ENCODE measurements around the gene CNPY1. TPM values are rescaled to one million over a fixed set of nuclear protein-coding genes. Genes with fewer than 3 reads are reported as not detected.

CNPY1 gene
- polyA plus RNA-seq, 3 donors, result not detected

DNA sequence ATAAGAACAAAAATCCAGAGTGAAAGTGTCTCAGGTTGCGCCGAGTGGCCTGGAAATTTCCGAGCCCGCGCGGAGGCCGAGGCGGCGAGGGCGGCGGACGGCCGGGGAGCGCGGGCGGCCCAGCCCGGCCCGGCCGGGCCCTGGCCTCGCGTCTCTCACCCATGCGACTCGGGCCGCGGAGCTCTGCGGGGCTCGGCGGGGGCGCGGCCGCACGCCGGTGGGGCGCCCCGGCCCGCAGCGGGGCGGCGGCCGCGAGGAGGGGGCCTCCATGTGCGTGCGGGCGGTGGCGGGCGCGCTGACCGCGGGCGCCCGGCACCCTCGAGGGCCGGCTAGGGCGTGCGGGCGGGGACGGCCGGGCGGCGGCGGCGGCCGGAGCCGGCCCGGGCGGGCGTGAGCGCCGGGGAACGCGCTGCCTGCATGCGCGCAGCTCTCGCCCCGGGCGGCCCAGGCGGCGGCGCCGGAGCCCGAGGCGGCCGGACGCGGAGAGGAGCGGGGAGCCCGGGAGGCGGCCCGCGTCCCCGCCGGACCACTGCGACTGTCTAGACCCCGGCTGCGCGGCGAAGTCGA lies 88.7 kb downstream of the CNPY1 start:
- DNase-seq (ENCODE audit: low read depth in 3 of 3, low spot score in 2 of 3), result no peak

GRCh38 chr7:155456738-155457543 lies 89.4 kb downstream of the CNPY1 start:
- DNase-seq (ENCODE audit: low read depth in 3 of 3, low spot score in 2 of 3), result no peak

GRCh38 chr7:155455776-155456737 lies 90.3 kb downstream of the CNPY1 start:
- no peak for DNase-seq (ENCODE audit: low read depth in 3 of 3, low spot score in 2 of 3)

DNA sequence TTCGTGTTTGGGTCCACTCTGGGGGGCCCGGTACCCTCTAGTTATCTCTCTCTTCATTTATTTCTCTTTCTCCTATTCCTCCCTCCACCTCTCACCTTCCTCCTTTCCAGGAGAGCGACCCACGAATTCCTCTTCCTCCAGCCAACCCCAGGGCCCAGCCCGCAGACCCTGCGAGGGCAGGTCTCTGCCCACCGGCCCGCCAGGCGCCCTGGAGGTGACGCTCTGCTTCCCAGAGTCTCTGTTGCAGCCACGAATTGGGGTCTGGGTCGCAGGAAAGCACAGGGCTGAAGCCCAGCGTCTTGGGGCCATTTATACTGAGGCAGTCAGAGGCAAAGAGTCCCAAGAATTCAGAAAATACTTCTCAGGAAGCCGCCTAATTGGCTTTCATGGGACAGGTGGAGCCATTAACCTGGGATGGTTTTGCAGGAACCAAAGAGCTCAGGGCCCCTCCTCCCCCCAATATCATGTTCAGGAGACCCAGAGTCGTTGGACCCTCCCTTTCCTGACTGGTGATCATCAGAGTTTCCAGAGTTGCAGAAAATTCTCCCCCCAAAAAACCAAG lies 91.1 kb downstream of the CNPY1 start:
- no peak for DNase-seq (ENCODE audit: low read depth in 3 of 3, low spot score in 2 of 3)

DNA sequence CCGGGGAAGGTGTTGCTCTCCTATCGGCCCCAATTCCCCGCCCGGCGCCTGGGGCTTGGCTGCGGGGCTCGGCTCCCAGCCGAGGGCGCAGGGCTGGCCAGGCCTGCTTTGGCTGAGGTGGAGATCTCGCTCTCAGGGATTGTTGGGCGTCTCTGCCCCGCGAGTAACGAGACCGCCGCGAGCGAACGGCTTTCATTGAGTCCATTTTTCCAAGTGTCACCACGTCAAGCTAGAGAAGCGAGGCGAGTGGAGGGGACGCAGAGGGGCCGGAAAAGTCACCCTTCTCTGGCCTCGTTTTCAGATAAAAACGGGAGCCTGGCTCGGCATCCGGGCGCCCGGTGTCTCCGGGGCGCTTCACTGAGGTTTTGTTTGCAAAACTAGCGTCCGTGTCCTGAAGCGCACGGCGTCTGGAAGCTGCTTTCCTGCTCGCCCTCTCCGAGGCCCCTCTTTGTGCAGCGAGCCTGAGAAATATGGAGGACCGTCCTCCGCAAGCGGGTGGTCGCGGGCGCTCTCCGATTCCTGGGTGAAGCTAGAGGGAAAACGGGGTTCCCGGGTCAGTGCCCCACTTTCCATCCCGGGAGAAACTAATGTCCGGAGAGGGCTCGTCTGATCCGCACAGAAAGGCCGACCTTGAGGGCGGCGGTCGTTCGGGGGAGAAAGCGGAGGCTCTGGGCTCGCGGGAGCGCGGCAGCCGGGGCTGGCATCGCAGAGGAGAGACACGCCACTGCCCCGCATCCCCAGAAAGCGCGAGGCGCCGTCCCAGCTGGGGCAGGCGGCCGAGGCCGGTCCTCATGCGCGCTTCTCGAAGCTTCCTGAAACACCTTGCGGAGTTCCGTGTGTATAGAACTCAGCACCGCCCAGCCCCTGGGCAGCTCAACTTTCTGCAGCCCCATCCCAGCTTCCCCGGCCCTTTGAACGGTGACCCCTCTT lies 91.9 kb downstream of the CNPY1 start:
- no peak for DNase-seq (ENCODE audit: low read depth in 3 of 3, low spot score in 2 of 3)

- no peak for DNase-seq (ENCODE audit: low read depth in 3 of 3, low spot score in 2 of 3)
These were observed 92.8 kb downstream of the CNPY1 start for GRCh38 chr7:155453296-155454182.

DNA sequence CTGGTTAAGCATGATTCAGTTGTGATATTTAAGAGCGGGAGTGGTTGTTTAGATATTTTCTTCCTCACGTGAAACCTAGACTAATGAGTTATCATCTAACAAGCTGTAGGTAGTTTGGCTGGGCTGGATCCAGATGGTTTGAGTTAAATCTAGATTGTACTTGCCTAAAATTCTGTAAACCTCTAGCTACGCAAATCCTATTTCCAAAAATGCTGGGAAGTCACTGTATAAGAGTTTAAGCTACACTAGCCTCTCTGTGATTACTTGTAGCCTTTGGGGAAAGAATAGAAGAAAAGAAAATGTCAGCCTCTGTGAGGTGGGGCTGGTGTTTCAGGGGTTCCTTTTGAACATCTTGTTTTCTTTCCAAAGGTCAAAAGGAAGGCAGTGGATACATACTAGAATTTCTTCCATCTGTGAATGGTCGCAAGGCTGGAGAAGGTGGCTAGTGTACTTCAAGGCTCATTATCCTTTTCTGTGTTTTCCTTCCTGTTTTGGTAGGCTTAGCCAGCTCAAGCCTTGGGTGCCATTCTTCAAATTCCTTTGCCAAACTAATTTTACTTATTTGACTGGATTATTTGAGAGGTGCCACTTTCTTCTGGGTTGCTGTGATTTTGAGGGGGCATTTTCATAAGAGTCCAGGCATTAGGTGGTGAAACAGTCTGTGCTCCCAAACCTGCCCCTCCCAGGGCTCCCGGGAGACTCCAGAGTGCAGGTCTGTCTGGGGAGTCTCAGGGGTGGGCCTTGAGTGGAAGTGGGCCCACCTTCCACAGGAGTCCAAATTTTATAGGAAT lies 93.7 kb downstream of the CNPY1 start:
- DNase-seq (ENCODE audit: low read depth in 3 of 3, low spot score in 2 of 3), result no peak

DNA sequence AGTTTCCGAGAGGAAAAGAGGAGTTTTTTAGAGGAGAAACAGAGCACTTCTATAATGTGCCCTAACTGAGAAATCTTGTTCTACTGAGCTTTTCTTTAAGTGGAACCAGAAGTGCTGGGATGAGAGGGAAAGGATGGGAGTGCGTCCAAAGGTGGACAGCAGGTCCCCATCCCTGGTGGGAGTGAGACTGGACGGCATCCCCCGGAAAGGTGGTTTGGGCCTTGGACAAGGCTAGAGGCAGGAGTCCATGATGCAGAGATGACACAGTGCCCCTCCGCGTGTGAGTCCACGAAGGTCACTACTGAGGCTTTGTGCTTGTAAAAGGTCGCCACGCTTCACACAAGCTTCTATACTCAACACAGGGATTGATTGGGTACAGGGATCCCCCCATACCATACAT lies 94.5 kb downstream of the CNPY1 start:
- no peak for DNase-seq (ENCODE audit: low read depth in 3 of 3, low spot score in 2 of 3)

Other genes with a start within 250 kb of the CNPY1 start
- 10 to 100 TPM; 30.3 to 36.7 (median 31.1) TPM for gene INSIG1, start 248.7 kb downstream of the CNPY1 start, polyA plus RNA-seq (ENCODE audit: insufficient read length in 3 of 3)
- gene EN2, start 88.4 kb downstream of the CNPY1 start, polyA plus RNA-seq (ENCODE audit: insufficient read length in 3 of 3), result under 1 TPM; 0.04 to 0.15 (median 0.06) TPM
- 10 to 100 TPM; 26.2 to 33.6 (median 26.5) TPM for gene RBM33, start 98.1 kb upstream of the CNPY1 start, polyA plus RNA-seq (ENCODE audit: insufficient read length in 3 of 3)

Data from right renal cortex interstitium (tissue), 3 donors.